Measurements from ENCODE around the gene PCP4L1. TPM values are rescaled to one million over a fixed set of nuclear protein-coding genes. Genes with fewer than 3 reads are reported as not detected.
"Not testable (repeated sequence)": the region's sequence is repeated elsewhere in the genome, so short reads cannot be mapped to it uniquely, and the experiment has no call there.

Gene PCP4L1
- total and polyA plus RNA-seq, 5 experiments from 2014 or later, result not detected

DNA sequence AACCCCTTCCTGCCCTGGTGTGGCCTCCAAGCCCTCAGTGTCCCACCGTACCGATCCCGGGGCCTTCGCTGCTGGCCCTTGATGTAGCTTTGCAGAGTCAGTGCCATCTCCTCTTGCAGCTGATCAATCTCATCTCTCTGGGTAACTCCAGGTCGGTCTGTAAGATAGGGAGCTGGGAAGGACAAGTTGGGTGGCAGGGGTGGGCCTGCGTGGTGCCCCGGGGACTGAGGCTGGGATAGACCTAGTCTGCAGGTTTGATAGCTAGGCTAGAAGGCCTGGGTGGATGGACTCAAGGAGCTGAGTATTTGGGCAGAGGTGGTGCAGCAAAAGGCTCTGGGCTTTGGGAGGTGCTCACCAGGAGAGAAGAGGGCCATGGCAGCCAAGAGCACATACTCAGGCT lies 27.8 kb upstream of the PCP4L1 start:
- Mint-ChIP-seq H3K36me3 (peaks cover 0 to 16% (median 0%) of the 10 kb centered on the region in 3 donors), H3K27me3 (no peaks in the 10 kb centered on the region), H3K4me3 (no peak overlapping the region), H3K27ac (peak overlapping the region in 3 of 10 donors; percentile 13 to 73 (median 19)), H3K4me1 (peaks cover 15 to 25% (median 25%) of the 10 kb centered on the region in 4 donors), H3K9me3 (no peaks in the 10 kb centered on the region)
- ATAC-seq, result no peak
- DNase-seq, result peak in 1 of 10 donors; percentile 41
- POLR2A ChIA-PET, result interaction anchor here (0.6 to 1.3 kb wide), 4 partner anchors 28 to 88 kb away, joined by 3 read pairs; partner anchors contain the start of gene NDUFS2

DNA sequence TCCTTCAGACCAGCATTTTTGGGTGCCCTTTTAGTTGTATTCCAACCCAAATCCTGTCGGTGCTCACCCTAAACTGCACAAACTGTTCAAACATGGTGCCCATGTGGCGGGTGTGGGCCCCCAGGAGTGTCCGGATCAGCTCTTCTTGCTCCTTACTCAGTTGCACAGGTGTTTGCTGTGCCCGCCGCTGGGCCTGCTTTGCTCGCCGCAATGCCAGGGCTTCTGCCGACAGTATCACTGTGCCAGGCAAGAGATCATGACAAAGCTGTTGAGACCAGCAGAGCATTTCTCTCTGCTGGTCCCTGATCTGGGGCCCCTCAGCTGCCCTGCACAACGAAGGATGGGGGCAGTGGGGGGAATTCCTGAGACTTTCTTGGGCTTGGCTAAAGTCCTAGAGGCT lies 25.4 kb upstream of the PCP4L1 start:
- Mint-ChIP-seq H3K4me3 (no peak overlapping the region), H3K27me3 (peaks cover 0 to under 1% (median 0%) of the 10 kb centered on the region in 5 donors), H3K27ac (peak overlapping the region in 2 of 10 donors; percentile 18 to 38), H3K4me1 (peaks cover 0 to 4% (median 1%) of the 10 kb centered on the region in 4 donors), H3K9me3 (no peaks in the 10 kb centered on the region), H3K36me3 (peaks cover 0 to 13% (median 0%) of the 10 kb centered on the region in 3 donors)
- ATAC-seq (no peak), DNase-seq (peak in 1 of 10 donors; percentile 19)
- POLR2A ChIA-PET, result no interaction called here

DNA sequence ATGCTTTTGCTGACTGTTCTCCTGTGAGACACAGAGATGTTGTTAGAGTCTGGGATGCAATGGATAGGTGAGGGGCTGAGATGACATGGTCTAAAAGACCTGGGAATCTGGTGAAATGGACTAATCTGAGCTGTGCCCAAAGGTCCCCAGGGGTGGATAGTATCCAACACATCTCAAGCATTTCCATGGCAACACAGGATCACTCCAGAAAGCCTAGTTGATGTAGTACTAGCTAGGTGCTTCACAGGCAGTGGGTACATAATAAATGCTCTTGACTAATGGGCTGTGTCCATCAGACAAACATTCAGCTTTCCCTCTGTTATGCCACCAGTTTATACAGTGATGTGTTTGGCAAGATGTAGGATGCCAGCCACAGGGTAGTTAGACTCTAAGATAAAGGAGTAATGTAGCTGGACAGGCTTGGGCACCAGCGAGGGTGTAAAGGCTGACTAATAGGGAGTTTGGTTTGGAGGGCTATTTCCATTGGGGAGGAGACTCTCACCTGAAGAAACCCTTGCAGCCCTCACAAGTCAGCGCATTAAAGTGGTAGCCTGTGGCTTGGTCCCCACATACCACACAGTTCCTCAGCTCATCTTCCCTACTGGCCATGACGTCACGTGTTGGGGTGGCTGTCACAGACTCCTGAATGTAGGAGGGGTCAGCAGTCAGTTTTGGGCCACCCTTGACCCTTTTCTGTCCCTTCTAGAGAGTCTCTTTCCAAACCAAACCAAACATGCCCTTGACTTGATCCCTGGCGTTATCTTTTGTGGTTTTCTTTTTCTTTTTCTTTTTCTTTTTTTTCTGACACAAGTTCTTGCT lies 22.4 kb upstream of the PCP4L1 start:
- H3K36me3 Mint-ChIP-seq, result no peaks in the 10 kb centered on the region
- no peaks in the 10 kb centered on the region for H3K4me1 Mint-ChIP-seq
- H3K9me3 Mint-ChIP-seq, result no peaks in the 10 kb centered on the region
- POLR2A ChIA-PET, result no interaction called here
- H3K4me3 Mint-ChIP-seq, result no peak overlapping the region
- no peak overlapping the region for H3K27ac Mint-ChIP-seq
- ATAC-seq (no peak), DNase-seq (no peak)
- H3K27me3 Mint-ChIP-seq, result peaks cover 0 to 9% (median 0%) of the 10 kb centered on the region in 5 donors

DNA sequence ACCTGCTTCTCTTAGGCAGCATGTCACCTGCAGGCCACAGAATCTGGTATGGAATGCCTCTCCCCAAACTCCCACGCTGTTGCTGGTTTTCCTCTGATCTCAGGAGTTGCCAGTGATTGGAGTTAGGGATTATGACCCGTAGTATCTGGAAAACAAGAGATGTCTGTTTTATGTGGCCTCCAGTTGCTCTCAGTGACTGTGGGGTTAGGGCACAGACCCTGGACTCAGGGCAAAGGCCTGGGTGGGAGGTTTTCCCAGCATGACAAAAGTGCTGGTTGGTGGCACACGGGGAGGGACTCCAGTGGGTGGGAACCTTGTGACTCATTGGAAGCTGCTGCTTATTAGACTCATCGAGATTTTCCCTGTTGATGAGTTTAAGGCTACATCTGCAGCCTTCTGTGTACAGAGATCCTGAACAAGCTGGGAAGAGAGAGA lies 20.5 kb upstream of the PCP4L1 start, which contains the start of gene NR1I3:
Gene NR1I3, minus strand, starts transcription at position 165 of the 435 bp plus-strand sequence. CDS start 1,638 bp downstream, outside the sequence.
- Mint-ChIP-seq H3K36me3 (no peaks in the 10 kb centered on the region), H3K9me3 (no peaks in the 10 kb centered on the region), H3K27me3 (peaks cover 2 to 9% (median 7%) of the 10 kb centered on the region in 5 donors), H3K4me1 (no peaks in the 10 kb centered on the region), H3K4me3 (no peak within 1 kb of the TSS), H3K27ac (peak within 1 kb of the TSS in 1 of 10 donors; percentile 78)
- ATAC-seq (no peak), DNase-seq (no peak)
- POLR2A ChIA-PET, result no interaction called here

DNA sequence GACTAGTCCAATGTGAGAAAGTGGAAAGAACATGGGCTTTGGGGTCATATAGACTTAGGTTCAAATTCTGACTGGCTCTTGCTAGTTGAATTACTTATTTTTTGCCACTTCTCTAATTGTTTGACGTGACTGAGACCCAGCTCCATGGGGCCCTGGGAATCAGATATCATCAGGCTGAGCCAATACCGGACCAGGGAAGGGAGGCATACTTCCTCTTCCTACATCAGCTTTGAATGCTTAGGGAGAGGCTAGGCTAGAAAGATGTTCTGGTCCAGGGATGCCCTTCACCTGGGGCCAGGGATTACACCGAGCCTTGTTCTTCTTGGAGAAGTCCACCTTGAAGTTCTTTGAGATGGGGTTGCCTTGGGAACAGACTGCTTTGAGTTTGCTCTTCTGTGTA lies 16.9 kb upstream of the PCP4L1 start:
- H3K4me3 Mint-ChIP-seq, result no peak overlapping the region
- H3K27me3 Mint-ChIP-seq, result peaks cover 3 to 15% (median 10%) of the 10 kb centered on the region in 5 donors
- no peaks in the 10 kb centered on the region for H3K9me3 Mint-ChIP-seq
- H3K36me3 Mint-ChIP-seq, result no peaks in the 10 kb centered on the region
- DNase-seq (no peak), ATAC-seq (no peak)
- peak overlapping the region in 1 of 10 donors; percentile 13 for H3K27ac Mint-ChIP-seq
- POLR2A ChIA-PET, result no interaction called here
- no peaks in the 10 kb centered on the region for H3K4me1 Mint-ChIP-seq

DNA sequence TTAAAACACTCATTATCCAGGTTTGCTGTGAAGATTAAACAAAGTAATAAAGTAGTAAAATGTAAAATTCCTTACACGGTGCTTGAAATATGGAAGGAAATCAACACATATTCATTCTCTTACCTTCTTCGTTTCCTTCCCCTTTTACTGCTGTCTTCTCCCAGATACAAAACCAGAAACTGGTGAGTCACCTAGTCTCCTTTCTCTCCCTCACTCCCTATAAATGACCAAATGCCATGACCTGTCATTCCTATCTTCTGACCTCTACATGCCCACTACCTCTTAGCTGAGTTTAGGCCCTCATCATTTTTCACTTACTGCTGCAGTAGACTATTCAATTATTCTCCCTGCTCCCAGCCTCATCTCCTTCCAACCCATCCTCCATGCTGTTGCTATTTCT lies 16.2 kb upstream of the PCP4L1 start:
- Mint-ChIP-seq H3K4me1 (no peaks in the 10 kb centered on the region), H3K9me3 (no peaks in the 10 kb centered on the region), H3K27ac (no peak overlapping the region), H3K36me3 (no peaks in the 10 kb centered on the region), H3K27me3 (peaks cover 3 to 15% (median 10%) of the 10 kb centered on the region in 5 donors), H3K4me3 (no peak overlapping the region)
- no peak for ATAC-seq
- POLR2A ChIA-PET, result no interaction called here
- no peak for DNase-seq

DNA sequence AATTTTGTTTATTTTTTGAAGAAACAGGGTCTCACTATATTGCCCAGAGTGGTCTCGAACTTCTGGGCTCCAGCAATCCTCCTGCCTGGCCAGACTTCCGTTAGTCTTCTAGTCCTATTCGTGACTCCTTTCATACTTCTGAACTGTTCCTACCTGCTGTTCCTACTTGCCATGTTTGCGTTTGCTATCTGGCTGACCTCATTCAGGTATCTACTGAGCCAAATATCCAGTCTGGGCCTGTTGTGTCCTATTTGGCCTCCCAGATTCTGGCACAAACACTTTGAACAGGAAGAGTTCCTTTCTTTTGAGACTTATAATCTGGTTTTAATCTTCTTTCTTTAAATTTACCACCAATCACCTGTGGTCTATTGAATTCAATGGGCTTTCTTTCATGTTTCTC lies 13.7 kb upstream of the PCP4L1 start:
- Mint-ChIP-seq H3K27me3 (peaks cover 3 to 15% (median 8%) of the 10 kb centered on the region in 5 donors), H3K27ac (no peak overlapping the region), H3K36me3 (peaks cover 0 to 1% (median 0%) of the 10 kb centered on the region in 3 donors), H3K4me3 (no peak overlapping the region), H3K9me3 (peaks cover 0 to 2% (median 0%) of the 10 kb centered on the region in 9 donors), H3K4me1 (no peaks in the 10 kb centered on the region)
- no peak for ATAC-seq
- no peak for DNase-seq
- POLR2A ChIA-PET, result no interaction called here

DNA sequence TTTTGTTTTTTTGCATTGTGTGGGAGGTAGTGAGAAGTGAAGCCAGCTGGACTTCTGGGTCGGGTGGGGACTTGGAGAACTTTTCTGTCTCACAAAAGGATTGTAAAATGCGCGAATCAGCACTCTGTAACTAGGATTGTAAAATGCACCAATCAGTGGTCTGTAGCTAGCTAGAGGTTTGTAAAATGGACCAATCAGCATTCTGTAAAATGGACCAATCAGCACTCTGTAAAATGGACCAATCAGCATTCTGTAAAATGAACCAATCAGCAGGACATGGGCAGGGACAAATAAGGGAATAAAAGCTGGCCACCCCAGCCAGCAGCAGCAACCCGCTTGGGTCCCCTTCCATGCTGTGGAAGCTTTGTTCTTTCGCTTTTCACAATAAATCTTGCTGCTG lies 8.4 kb upstream of the PCP4L1 start:
- peaks cover 0 to 19% (median 6%) of the 10 kb centered on the region in 5 donors for H3K27me3 Mint-ChIP-seq
- not testable (repeated sequence) for H3K9me3 Mint-ChIP-seq

DNA sequence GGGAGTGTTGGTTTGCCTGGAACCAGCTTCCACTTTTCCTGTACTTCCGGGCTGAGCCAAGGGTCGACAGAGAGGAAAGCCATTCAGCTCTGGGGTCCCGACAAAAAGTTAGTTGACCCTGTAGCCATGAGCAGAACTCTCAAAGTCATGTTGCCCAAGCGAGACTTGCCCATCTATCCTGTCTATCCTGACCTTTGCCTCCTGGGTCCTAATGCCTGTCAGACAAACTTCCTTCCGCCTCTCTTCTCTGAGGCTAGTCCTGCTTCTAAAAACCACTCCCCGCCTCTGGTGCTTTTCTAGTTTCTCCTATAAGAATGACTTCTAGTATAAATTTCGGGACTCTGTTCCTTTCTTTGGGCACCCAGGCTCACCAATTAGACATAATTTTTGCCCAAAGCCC lies 7.7 kb upstream of the PCP4L1 start:
- POLR2A ChIA-PET, result no interaction called here
- Mint-ChIP-seq H3K27ac (no peak overlapping the region), H3K9me3 (peaks cover 0 to 7% (median 3%) of the 10 kb centered on the region in 9 donors), H3K4me1 (peaks cover 0 to 1% (median 0%) of the 10 kb centered on the region in 4 donors), H3K27me3 (peaks cover 0 to 27% (median 10%) of the 10 kb centered on the region in 5 donors), H3K4me3 (no peak overlapping the region), H3K36me3 (peaks cover 0 to 8% (median 6%) of the 10 kb centered on the region in 3 donors)
- ATAC-seq (no peak), DNase-seq (no peak)

More for the DNA sequence above, 8.4 kb upstream of the PCP4L1 start:
- H3K4me1 Mint-ChIP-seq, ATAC-seq, POLR2A ChIA-PET, DNase-seq, H3K4me3 Mint-ChIP-seq, H3K36me3 Mint-ChIP-seq: not testable (repeated sequence)
- peak overlapping the region in 1 of 10 donors; percentile 5 for H3K27ac Mint-ChIP-seq

DNA sequence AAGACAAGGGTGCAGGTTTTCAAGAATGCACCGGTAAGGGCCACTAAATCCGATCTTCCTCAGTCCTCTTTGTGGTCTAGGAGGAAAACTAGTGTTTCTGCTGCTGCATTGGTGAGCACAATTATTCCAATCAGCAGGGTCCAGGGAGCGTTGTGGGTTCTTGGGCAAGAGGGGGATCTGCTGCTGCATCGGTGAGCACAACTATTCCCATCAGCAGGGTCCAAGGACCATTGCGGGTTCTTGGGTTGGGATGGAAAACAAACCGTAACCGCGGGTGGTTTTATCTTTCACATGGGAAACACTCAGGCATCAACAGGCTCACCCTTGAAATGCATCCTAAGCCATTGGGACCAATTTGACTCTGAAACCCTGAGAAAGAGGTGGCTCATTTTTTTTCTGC lies 7.0 kb upstream of the PCP4L1 start:
- peaks cover 0 to 1% (median 0%) of the 10 kb centered on the region in 4 donors for H3K4me1 Mint-ChIP-seq
- POLR2A ChIA-PET, result no interaction called here
- peaks cover 0 to 12% (median 10%) of the 10 kb centered on the region in 9 donors for H3K9me3 Mint-ChIP-seq
- no peak for DNase-seq
- peaks cover 0 to 14% (median 11%) of the 10 kb centered on the region in 3 donors for H3K36me3 Mint-ChIP-seq
- peaks cover 0 to 32% (median 14%) of the 10 kb centered on the region in 5 donors for H3K27me3 Mint-ChIP-seq
- no peak overlapping the region for H3K4me3 Mint-ChIP-seq
- no peak overlapping the region for H3K27ac Mint-ChIP-seq
- ATAC-seq, result no peak

DNA sequence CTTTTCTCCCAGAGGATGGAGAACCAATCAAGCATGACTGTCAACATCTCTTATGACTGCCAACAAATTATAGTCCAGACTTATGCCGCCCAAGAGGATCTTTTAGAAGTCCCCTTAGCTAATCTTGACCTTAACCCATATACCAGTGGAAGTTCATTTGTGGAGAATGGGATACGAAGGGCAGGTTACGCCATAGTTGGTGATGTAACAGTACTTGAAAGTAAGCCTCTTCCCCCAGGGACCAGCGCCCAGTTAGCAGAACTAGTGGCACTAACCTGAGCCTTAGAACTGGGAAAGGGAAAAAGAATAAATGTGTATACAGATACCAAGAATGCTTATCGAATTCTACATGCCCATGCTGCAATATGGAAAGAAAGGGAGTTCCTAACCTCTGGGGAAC lies 3.2 kb upstream of the PCP4L1 start:
- Mint-ChIP-seq H3K9me3 (peaks cover 0 to 33% (median 16%) of the 10 kb centered on the region in 9 donors), H3K36me3 (peaks cover 9 to 32% (median 24%) of the 10 kb centered on the region in 3 donors), H3K27me3 (peaks cover 17 to 70% (median 43%) of the 10 kb centered on the region in 5 donors), H3K4me1 (peaks cover 12 to 24% (median 17%) of the 10 kb centered on the region in 4 donors)
- DNase-seq, H3K4me3 Mint-ChIP-seq, POLR2A ChIA-PET, ATAC-seq, H3K27ac Mint-ChIP-seq: not testable (repeated sequence)

DNA sequence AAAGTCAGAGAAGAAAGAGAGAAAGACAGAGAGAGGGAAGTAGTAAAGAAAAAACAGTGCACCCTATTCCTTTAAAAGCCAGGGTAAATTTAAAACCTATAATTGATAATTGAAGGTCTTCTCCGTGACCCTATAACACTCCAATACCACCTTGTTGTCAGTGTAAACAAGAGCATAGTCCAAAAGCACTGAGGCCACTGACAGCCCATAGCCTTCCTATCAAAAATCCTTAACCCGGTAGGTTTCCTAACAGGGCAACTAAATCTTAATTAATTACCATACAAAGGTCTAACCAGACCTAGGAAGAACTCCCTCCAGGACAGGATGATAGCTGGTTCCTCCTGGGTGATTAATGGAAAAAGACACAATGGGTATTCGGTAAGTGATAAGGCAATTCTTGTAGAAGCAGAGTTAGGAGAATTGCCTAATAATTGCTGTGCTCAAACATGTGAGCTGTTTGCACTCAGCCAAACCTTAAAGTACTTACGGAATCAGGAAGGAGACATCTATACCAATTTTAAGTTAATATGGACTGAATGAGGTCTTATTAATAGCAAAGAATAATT lies 2.5 kb upstream of the PCP4L1 start:
- POLR2A ChIA-PET, DNase-seq, H3K4me3 Mint-ChIP-seq, ATAC-seq: not testable (repeated sequence)
- Mint-ChIP-seq H3K36me3 (peaks cover 9 to 32% (median 24%) of the 10 kb centered on the region in 3 donors), H3K27ac (peak overlapping the region in 1 of 10 donors; percentile 65), H3K4me1 (peaks cover 11 to 32% (median 20%) of the 10 kb centered on the region in 4 donors), H3K9me3 (peaks cover 0 to 33% (median 16%) of the 10 kb centered on the region in 9 donors), H3K27me3 (peaks cover 18 to 73% (median 48%) of the 10 kb centered on the region in 5 donors)
